Mucosa of descending colon (tissue), 3 donors: ENCODE results near the gene SNAP47. TPM values are rescaled to one million over a fixed set of nuclear protein-coding genes. Genes with fewer than 3 reads are reported as not detected.

Experiments used
- ATAC-seq: fragments of 200-7000 bp; cut with Tn5 transposase; one replicate; pipeline ENCODE4 v1.9.1; 2020; ENCODE audit warnings: mild to moderate bottlenecking, moderate library complexity
- DNase-seq, 3 donors: peaks; one replicate each; pipeline ENCODE4 v3.0.0-alpha.2; 2020
- H3K36me3 ChIP-seq: fragments of 200-600 bp; one replicate; pipeline ENCODE4 v1.8.0; 2021; ENCODE audit warnings: low read depth, mild to moderate bottlenecking
- H3K4me1 ChIP-seq: fragments of 200-600 bp; one replicate; pipeline ENCODE4 v1.8.0; 2021; ENCODE audit warnings: low read depth, mild to moderate bottlenecking
- H3K4me3 ChIP-seq: fragments of 200-600 bp; one replicate; pipeline ENCODE4 v1.8.0; 2021; ENCODE audit warnings: mild to moderate bottlenecking
- H3K9me3 ChIP-seq: fragments of 200-600 bp; one replicate; pipeline ENCODE4 v1.8.0; 2021; ENCODE audit warnings: mild to moderate bottlenecking
- CTCF ChIP-seq: fragments of 200-600 bp; IDR thresholded peaks from one replicate; pipeline ENCODE4 v1.8.0; 2022; ENCODE audit warnings: antibody characterized with exemption, mild to moderate bottlenecking
- intact Hi-C, 2 donors: fragments of 100-400 bp; cut with DNase I in 1 of 2; cut with micrococcal nuclease in 1 of 2; formaldehyde crosslinking; loops; one replicate each; pipeline versions ENCODE4 v1.11.0 to v1.11.1; 2022; cut with DNase I, micrococcal nuclease
- total RNA-seq, 3 donors: library from RNA; stranded (reverse); fragmentation: NEBNext Ultra II Directional in 2 of 3; extraction: Animal tissue kit (Norgen Biotek cat#: 25700) in 2 of 3; gene quantifications; one replicate each; pipeline versions ENCODE4 v1.2.1 to v1.2.4, GENCODE V29; 2021 to 2023
- donor health status: DM: no; HTN: no; CAD: no; lungs with moderate emphysema.
- donor health status: DM: no; HTN: no; CAD: no.
- donor health status: DM: no; HTN: yes; CAD: no.

SNAP47 gene
- total RNA-seq, 3 donors from 2014 or later: 16.4 to 31.9 (median 27.6) TPM

GRCh38 chr1:227748496-227749182, 13.4 kb downstream of the SNAP47 start:
- no peak for TF ChIP-seq CTCF
- DNase-seq (peak in 1 of 3 donors; percentile 24), ATAC-seq (peak; percentile 11)
- Histone ChIP-seq H3K9me3 (no peaks in the 10 kb centered on the region), H3K4me3 (no peak overlapping the region), H3K36me3 (no peaks in the 10 kb centered on the region), H3K4me1 (peaks cover 14% of the 10 kb centered on the region)
- intact Hi-C loops: no loop called here

- Histone ChIP-seq H3K36me3 (no peaks in the 10 kb centered on the region), H3K9me3 (no peaks in the 10 kb centered on the region), H3K4me1 (peaks cover 18% of the 10 kb centered on the region), H3K4me3 (no peak overlapping the region)
- intact Hi-C loops: no loop called here
- no peak for ATAC-seq
- no peak for DNase-seq
- no peak for TF ChIP-seq CTCF
Measured at GRCh38 chr1:227749225-227749624, 14.0 kb downstream of the SNAP47 start.

- Histone ChIP-seq H3K36me3 (no peaks in the 10 kb centered on the region), H3K4me1 (peaks cover 17% of the 10 kb centered on the region), H3K9me3 (no peaks in the 10 kb centered on the region), H3K4me3 (no peak overlapping the region)
- ATAC-seq (no peak), DNase-seq (peak in 1 of 3 donors; percentile 34)
- TF ChIP-seq CTCF: no peak
- intact Hi-C loops: loop anchor here in 1 of 2 donors (10.0 kb wide), 1 partner anchor 195 kb away; the partner anchor contains the start of gene WNT9A
Measured at GRCh38 chr1:227749916-227750710, 14.9 kb downstream of the SNAP47 start.

GRCh38 chr1:227753999-227754711, 18.9 kb downstream of the SNAP47 start:
- DNase-seq: peak in 1 of 3 donors; percentile 42
- TF ChIP-seq CTCF: no peak
- peaks cover 16% of the 10 kb centered on the region for H3K4me1 ChIP-seq
- intact Hi-C loops: loop anchor here in 1 of 2 donors (10.0 kb wide), 1 partner anchor 191 kb away; the partner anchor contains the start of gene WNT9A
- H3K36me3 ChIP-seq: no peaks in the 10 kb centered on the region
- ATAC-seq: peak; percentile 37
- no peak overlapping the region for H3K4me3 ChIP-seq
- no peaks in the 10 kb centered on the region for H3K9me3 ChIP-seq

- no peaks in the 10 kb centered on the region for H3K9me3 ChIP-seq
- H3K4me1 ChIP-seq: peaks cover 16% of the 10 kb centered on the region
- H3K36me3 ChIP-seq: no peaks in the 10 kb centered on the region
- TF ChIP-seq CTCF: no peak
- no peak overlapping the region for H3K4me3 ChIP-seq
- intact Hi-C loops: loop anchor here in 1 of 2 donors (10.0 kb wide), 1 partner anchor 190 kb away; the partner anchor contains the start of gene WNT9A
- DNase-seq (no peak), ATAC-seq (no peak)
Measured at GRCh38 chr1:227754958-227755357, 19.7 kb downstream of the SNAP47 start.
